Measurements from ENCODE around the gene CSRNP2. TPM values are rescaled to one million over a fixed set of nuclear protein-coding genes. Genes with fewer than 3 reads are reported as not detected.

CSRNP2 gene
- polyA plus RNA-seq, 3 donors, result 35.3 to 42.4 (median 41.8) TPM

Other genes starting within 250 kb of the CSRNP2 start
- under 1 TPM; 0.03 to 0.25 (median 0.10) TPM for gene TMPRSS12, start 240.7 kb downstream of the CSRNP2 start, polyA plus RNA-seq (ENCODE audit: insufficient read length in 3 of 3)
- gene HIGD1C, start 131.1 kb downstream of the CSRNP2 start, polyA plus RNA-seq (ENCODE audit: insufficient read length in 3 of 3), result not detected
- 10 to 100 TPM; 43.4 to 75.2 (median 60.4) TPM for gene SLC11A2, start 57.2 kb downstream of the CSRNP2 start, polyA plus RNA-seq (ENCODE audit: insufficient read length in 3 of 3)
- gene LETMD1, start 35.3 kb downstream of the CSRNP2 start, polyA plus RNA-seq (ENCODE audit: insufficient read length in 3 of 3), result 100 to 1,000 TPM in 2 of 3 donors, 10 to 100 TPM in 1; 81.3 to 161 (median 149) TPM
- 10 to 100 TPM; 50.1 to 55.3 (median 54.7) TPM for gene TFCP2, start 89.5 kb upstream of the CSRNP2 start, polyA plus RNA-seq (ENCODE audit: insufficient read length in 3 of 3)
- gene POU6F1, start 134.5 kb upstream of the CSRNP2 start, polyA plus RNA-seq (ENCODE audit: insufficient read length in 3 of 3), result 10 to 100 TPM in 2 of 3 donors, 1 to 10 TPM in 1; 7.7 to 13.6 (median 12.9) TPM
- 100 to 1,000 TPM; 264 to 290 (median 284) TPM for gene DAZAP2, start 155.2 kb upstream of the CSRNP2 start, polyA plus RNA-seq (ENCODE audit: insufficient read length in 3 of 3)
- 10 to 100 TPM; 19.2 to 23.9 (median 19.6) TPM for gene SMAGP, start 186.8 kb upstream of the CSRNP2 start, polyA plus RNA-seq (ENCODE audit: insufficient read length in 3 of 3)
- gene BIN2, start 240.6 kb upstream of the CSRNP2 start, polyA plus RNA-seq (ENCODE audit: insufficient read length in 3 of 3), result 1 to 10 TPM; 2.6 to 3.7 (median 3.0) TPM

Data from renal pelvis (tissue), 3 donors.